IPS-18a (cell line): ENCODE data around the gene COL17A1.

Source experiments
- H3K27ac ChIP-seq: one replicate; pipeline ENCODE4 v1.5.1; 2013; ENCODE audit warnings: low read length
- H3K27me3 ChIP-seq: one replicate; pipeline ENCODE4 v1.6.1; 2013; ENCODE audit warnings: mild to moderate bottlenecking, low read length; ENCODE audit not compliant: control insufficient read depth, insufficient read depth
- H3K36me3 ChIP-seq: one replicate; pipeline ENCODE4 v1.6.1; 2013; ENCODE audit warnings: low read depth, low read length; ENCODE audit not compliant: control insufficient read depth
- H3K4me1 ChIP-seq: one replicate; pipeline ENCODE4 v1.6.1; 2013; ENCODE audit warnings: low read depth, low read length; ENCODE audit not compliant: control insufficient read depth
- H3K4me3 ChIP-seq: one replicate; pipeline ENCODE4 v1.5.1; 2013; ENCODE audit warnings: low read length
- H3K9ac ChIP-seq: one replicate; pipeline ENCODE4 v1.6.1; 2013; ENCODE audit warnings: mild to moderate bottlenecking, low read length, moderate library complexity
- H3K9me3 ChIP-seq: one replicate; pipeline ENCODE4 v1.6.1; 2013; ENCODE audit warnings: low read depth, low read length; ENCODE audit not compliant: control insufficient read depth

COL17A1 gene

DNA sequence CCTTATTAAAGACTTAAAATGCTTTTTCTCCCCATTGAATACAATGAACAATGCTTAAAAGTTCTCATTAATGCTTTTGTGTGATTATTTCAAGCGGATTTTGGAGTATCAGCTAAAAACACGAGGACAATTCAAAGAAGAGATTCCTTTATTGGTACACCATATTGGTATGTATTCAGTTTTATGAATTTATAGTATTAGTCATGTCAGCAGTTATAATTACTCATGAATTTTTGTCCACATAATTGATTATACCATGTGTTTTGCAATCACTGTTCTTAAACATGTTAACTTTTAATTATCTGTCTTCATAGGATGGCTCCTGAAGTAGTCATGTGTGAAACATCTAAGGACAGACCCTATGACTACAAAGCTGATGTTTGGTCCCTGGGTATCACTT, 86.9 kb downstream of the COL17A1 start:
- peaks cover 22% of the 10 kb centered on the region for H3K36me3 ChIP-seq
- no peaks in the 10 kb centered on the region for H3K4me1 ChIP-seq
- H3K27ac ChIP-seq, result no peak overlapping the region
- no peaks in the 10 kb centered on the region for H3K27me3 ChIP-seq
- H3K4me3 ChIP-seq, result no peak overlapping the region
- no peak overlapping the region for H3K9ac ChIP-seq
- no peaks in the 10 kb centered on the region for H3K9me3 ChIP-seq

DNA sequence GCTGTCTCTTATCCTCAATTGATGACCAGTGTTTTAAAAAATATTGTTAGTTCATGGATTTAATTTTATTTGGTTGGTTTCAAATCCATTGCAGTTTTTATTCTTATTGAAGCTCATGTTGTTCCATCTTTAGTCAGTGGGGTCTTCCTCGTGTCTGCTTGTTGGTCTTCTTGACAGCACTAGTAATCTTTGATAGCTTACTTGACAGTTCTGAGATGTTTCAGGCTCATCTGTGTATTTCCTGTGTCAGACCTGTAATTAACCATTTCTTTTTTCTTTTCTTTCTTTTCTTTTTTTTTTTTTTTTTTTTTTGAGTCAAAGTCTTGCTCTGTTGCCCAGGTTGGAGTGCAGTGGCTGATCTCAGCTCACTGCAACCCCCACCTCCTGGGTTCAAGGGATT, 90.5 kb downstream of the COL17A1 start:
- Histone ChIP-seq H3K4me3 (no peak overlapping the region), H3K27me3 (no peaks in the 10 kb centered on the region), H3K9ac (no peak overlapping the region), H3K9me3 (no peaks in the 10 kb centered on the region), H3K27ac (no peak overlapping the region), H3K4me1 (no peaks in the 10 kb centered on the region), H3K36me3 (peaks cover 9% of the 10 kb centered on the region)

DNA sequence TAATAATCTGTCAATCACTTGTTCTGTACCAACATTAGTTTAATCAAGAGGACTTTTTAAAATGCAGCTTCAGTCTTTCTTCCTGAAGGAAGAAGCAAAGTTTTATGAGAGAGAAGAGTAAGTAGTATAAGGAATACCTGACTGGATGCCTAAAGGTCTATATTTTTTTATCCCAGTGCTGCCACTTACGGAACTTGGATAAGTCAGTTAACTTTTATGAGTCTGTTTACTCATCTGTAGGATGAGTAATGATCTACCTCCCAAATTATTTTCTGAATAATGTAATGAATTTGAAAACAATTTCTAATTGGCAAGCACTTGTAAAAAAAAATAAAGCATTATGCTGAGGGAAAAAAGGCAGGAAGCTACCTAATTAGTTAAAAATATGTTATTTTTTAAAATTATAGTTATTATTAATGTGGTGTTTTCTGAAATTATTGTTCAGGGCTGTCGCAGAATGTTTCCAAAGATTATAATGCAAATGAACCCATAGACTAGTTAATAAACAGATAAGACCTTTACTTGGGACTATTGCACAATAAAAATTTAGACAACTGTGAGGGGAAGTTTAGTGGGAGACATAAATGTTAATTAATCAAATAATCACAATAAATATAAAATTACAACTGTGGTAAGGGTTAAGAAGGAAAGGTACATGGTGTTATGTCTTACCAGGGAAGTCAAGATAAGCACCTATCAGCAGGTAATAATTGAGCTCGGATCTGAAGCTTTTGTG, 94.1 kb downstream of the COL17A1 start:
- no peak overlapping the region for H3K27ac ChIP-seq
- H3K4me1 ChIP-seq, result no peaks in the 10 kb centered on the region
- no peak overlapping the region for H3K4me3 ChIP-seq
- no peaks in the 10 kb centered on the region for H3K9me3 ChIP-seq
- no peaks in the 10 kb centered on the region for H3K36me3 ChIP-seq
- H3K9ac ChIP-seq, result no peak overlapping the region
- no peaks in the 10 kb centered on the region for H3K27me3 ChIP-seq

DNA sequence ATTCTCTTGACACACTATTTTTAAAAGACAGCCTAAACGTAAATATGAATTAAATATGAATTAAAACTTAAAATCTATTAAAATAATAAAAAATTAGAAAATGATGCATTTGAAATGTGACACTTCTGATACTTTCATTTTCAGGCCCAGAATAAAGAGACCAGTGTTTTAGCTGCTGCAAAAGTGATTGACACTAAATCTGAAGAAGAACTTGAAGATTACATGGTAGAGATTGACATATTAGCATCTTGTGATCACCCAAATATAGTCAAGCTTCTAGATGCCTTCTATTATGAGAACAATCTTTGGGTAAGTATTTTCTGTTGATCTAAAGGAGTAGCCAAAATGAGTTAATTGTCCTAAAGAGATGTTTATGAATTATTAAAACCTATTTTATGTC, 95.1 kb downstream of the COL17A1 start:
- Histone ChIP-seq H3K36me3 (no peaks in the 10 kb centered on the region), H3K27me3 (no peaks in the 10 kb centered on the region), H3K9me3 (no peaks in the 10 kb centered on the region), H3K4me3 (no peak overlapping the region), H3K27ac (no peak overlapping the region), H3K9ac (no peak overlapping the region), H3K4me1 (no peaks in the 10 kb centered on the region)

DNA sequence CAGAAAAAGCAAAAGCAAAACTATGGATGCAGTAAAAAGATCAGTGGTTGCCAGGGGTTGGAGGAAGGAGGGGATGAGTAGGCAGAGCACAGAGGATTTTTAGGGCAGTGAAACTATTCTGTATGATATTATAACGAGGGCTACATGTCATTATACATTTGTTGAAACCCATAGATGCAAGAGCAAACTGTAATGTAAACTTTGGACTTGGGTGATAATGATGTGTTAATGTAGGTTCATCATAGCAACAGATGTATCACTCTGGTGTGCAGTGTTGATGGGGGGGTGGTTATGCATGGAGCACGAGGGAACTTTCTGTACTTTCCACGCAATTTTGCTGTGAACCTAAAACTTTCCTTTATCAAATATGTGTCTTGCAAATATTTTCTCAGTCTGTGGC, 95.6 kb downstream of the COL17A1 start:
- H3K27me3 ChIP-seq, result no peaks in the 10 kb centered on the region
- H3K4me3 ChIP-seq, result no peak overlapping the region
- no peak overlapping the region for H3K9ac ChIP-seq
- no peak overlapping the region for H3K27ac ChIP-seq
- no peaks in the 10 kb centered on the region for H3K9me3 ChIP-seq
- no peaks in the 10 kb centered on the region for H3K4me1 ChIP-seq
- no peaks in the 10 kb centered on the region for H3K36me3 ChIP-seq

DNA sequence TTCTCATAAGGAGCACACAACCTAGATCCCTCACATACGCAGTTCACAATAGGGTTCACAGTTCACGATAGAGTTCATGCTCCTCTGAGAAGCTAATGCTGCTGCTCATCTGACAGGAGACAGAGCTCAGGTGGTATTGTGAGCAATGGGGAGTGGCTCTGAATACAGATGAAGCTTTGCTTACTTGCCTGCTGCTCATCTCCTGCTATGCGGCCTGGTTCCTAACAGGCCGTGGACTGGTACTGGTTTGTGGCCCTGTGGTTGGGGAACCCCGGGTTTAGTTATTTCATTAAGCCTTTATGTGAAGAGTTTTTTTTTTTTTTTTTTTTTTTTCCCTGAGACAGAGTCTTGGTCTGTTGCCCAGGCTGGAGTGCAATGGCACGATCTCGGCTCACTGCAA, 99.3 kb downstream of the COL17A1 start:
- H3K9ac ChIP-seq, result no peak overlapping the region
- no peaks in the 10 kb centered on the region for H3K27me3 ChIP-seq
- H3K27ac ChIP-seq, result no peak overlapping the region
- no peaks in the 10 kb centered on the region for H3K9me3 ChIP-seq
- no peaks in the 10 kb centered on the region for H3K36me3 ChIP-seq
- H3K4me1 ChIP-seq, result peaks cover 6% of the 10 kb centered on the region
- H3K4me3 ChIP-seq, result no peak overlapping the region

DNA sequence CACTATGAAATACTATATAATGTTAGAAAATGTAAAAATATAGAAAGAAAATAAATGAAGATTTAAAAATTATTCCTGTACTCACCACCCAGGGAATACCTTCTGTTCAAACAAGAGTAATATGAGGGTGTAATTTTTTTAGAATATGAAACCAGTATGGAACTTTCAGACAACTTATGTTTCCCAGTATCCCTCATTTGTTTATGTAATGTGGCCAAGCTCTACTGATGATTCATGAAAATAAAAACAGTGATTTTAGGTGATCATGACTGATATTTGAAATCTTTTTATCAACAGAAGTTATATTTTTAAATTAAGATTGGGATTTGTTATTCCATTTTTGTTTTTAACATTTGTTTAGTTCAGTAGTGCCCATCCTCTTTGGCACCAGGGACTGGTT, 100.0 kb downstream of the COL17A1 start:
- Histone ChIP-seq H3K4me3 (no peak overlapping the region), H3K4me1 (peaks cover 6% of the 10 kb centered on the region), H3K27me3 (no peaks in the 10 kb centered on the region), H3K27ac (no peak overlapping the region), H3K9ac (no peak overlapping the region), H3K36me3 (no peaks in the 10 kb centered on the region), H3K9me3 (no peaks in the 10 kb centered on the region)

DNA sequence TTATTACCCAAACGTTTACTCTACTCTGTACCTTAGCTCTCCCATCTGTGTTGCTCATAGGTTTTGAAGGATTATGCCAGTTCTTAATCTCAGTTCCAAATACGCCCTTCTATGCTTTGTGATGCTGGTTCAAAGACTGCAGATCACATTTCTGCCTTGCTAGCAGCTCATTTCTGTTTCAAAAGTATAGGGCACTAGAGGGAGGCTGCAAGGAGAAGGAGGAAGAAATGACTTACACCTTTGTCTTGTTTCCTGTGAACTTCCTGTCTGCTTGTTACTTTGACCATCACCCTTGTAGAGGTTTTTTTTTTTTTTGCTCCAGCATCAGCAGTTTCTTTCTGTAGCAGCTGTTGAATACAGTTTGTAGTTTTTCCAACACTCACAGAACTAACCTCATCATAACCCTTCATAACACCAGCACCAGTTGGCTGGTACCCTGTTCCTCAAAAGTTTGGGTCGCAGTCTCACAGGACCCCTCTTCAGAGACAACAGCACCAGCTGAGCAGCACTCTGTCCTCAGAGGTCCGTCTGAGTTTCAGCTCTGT, 102.2 kb downstream of the COL17A1 start:
- peaks cover 6% of the 10 kb centered on the region for H3K4me1 ChIP-seq
- no peak overlapping the region for H3K9ac ChIP-seq
- no peaks in the 10 kb centered on the region for H3K36me3 ChIP-seq
- H3K27me3 ChIP-seq, result no peaks in the 10 kb centered on the region
- H3K27ac ChIP-seq, result no peak overlapping the region
- H3K9me3 ChIP-seq, result no peaks in the 10 kb centered on the region
- H3K4me3 ChIP-seq, result no peak overlapping the region

DNA sequence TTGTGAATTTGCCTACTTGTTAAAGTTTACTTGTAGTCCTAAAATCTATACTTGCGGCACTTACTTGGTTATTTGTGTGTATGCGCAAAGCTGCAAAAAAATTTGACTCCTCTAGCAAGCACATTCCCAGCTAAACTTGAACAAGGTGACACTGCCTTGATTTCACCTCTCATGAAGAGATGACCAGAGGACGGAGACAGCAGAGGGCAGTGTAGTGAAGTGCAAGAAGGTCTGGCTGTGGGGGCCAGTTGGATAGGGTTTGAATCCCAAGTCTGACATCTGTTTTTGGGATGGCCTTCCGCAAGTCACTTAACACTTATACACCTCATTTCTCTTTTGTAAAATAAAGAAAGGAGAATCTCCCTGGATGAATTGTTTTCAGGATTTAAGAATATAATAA, 103.0 kb downstream of the COL17A1 start:
- Histone ChIP-seq H3K9ac (no peak overlapping the region), H3K4me3 (no peak overlapping the region), H3K27me3 (no peaks in the 10 kb centered on the region), H3K9me3 (no peaks in the 10 kb centered on the region), H3K4me1 (peaks cover 6% of the 10 kb centered on the region), H3K36me3 (no peaks in the 10 kb centered on the region), H3K27ac (no peak overlapping the region)
